ENCODE data around the gene WWC2.

GRCh38 chr4:183139972-183140570 is 41.0 kb downstream of the WWC2 start:
- TF ChIP-seq EZH2phosphoT487 (IDR thresholded peaks at IDR 0.05; ENCODE audit: low read depth) = no peak
- TF ChIP-seq, protein P1, sequence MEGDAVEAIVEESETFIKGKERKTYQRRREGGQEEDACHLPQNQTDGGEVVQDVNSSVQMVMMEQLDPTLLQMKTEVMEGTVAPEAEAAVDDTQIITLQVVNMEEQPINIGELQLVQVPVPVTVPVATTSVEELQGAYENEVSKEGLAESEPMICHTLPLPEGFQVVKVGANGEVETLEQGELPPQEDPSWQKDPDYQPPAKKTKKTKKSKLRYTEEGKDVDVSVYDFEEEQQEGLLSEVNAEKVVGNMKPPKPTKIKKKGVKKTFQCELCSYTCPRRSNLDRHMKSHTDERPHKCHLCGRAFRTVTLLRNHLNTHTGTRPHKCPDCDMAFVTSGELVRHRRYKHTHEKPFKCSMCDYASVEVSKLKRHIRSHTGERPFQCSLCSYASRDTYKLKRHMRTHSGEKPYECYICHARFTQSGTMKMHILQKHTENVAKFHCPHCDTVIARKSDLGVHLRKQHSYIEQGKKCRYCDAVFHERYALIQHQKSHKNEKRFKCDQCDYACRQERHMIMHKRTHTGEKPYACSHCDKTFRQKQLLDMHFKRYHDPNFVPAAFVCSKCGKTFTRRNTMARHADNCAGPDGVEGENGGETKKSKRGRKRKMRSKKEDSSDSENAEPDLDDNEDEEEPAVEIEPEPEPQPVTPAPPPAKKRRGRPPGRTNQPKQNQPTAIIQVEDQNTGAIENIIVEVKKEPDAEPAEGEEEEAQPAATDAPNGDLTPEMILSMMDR (IDR thresholded peaks at IDR 0.05; ENCODE audit: low read depth, low read length) = no peak
